NT2/D1 (cell line): ENCODE results near the gene IL16.

ENCODE experiments used
- DNase-seq: peaks from one replicate; pipeline ENCODE4 v3.0.0-alpha.2; 2011; ENCODE audit warnings: low read depth, low spot score
- H3K27me3 ChIP-seq: 2 replicates; pipeline ENCODE4 v1.6.0; 2011; ENCODE audit warnings: mild to moderate bottlenecking; ENCODE audit not compliant: insufficient read length, insufficient read depth
- H3K36me3 ChIP-seq: 2 replicates; pipeline ENCODE4 v1.6.1; 2011; ENCODE audit warnings: mild to moderate bottlenecking, low read length, mixed read lengths; ENCODE audit not compliant: insufficient read depth, insufficient read length
- H3K4me1 ChIP-seq: 2 replicates; pipeline ENCODE4 v1.5.1; 2011; ENCODE audit not compliant: insufficient read depth, insufficient read length
- H3K4me3 ChIP-seq: 2 replicates; pipeline ENCODE4 v1.5.1; 2011; ENCODE audit warnings: low read depth; ENCODE audit not compliant: insufficient read length
- H3K9ac ChIP-seq: 2 replicates; pipeline ENCODE4 v1.6.0; 2011; ENCODE audit warnings: low read depth; ENCODE audit not compliant: insufficient read length
- H3K9me3 ChIP-seq: 2 replicates; pipeline ENCODE4 v1.5.1; 2011; ENCODE audit warnings: mild to moderate bottlenecking, low read length; ENCODE audit not compliant: insufficient read depth
- SUZ12 ChIP-seq: IDR thresholded peaks from 2 replicates; pipeline ENCODE4 v1.6.1; 2011; ENCODE audit not compliant: insufficient read length, insufficient read depth; ENCODE audit errors: extremely low read depth
- YY1 ChIP-seq: IDR thresholded peaks from 2 replicates; pipeline ENCODE4 v1.6.1; 2011; ENCODE audit not compliant: insufficient read length, insufficient read depth
- ZNF274 ChIP-seq: IDR thresholded peaks from 2 replicates; pipeline ENCODE4 v1.6.1; 2011; ENCODE audit warnings: mild to moderate bottlenecking, low read depth, low read length

The IL16 gene

DNA sequence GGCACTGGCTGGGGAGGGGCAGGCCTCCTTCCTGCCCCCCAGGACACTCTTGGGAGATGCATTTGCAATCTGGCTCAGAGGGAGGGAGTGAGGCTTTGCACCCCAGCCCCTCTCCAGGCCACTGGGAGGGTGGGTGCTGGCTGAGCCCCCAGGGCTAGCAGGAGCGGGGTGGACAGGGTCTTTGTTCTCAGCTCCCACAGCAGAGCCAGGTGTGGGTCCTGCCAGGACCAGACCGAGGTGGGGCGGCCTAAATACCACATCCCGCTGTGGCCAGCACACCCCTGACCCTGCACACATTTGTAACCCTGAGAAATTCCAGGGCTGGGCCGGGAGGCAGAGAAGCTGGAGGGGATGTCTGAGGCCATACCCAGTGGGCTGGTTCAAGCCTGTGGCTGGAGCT lies 86.2 kb downstream of the IL16 start:
- Histone ChIP-seq H3K27me3 (no peaks in the 10 kb centered on the region), H3K4me1 (no peaks in the 10 kb centered on the region), H3K9me3 (peaks cover 6% of the 10 kb centered on the region; the same call in 1 of the 2 replicates), H3K4me3 (no peak overlapping the region), H3K36me3 (no peaks in the 10 kb centered on the region), H3K9ac (no peak overlapping the region)
- TF ChIP-seq YY1 (no peak), ZNF274 (no peak), SUZ12 (no peak)
- no peak for DNase-seq

- TF ChIP-seq YY1 (no peak), ZNF274 (no peak), SUZ12 (no peak)
- Histone ChIP-seq H3K9ac (no peak overlapping the region), H3K4me3 (no peak overlapping the region), H3K4me1 (no peaks in the 10 kb centered on the region), H3K36me3 (no peaks in the 10 kb centered on the region), H3K9me3 (no peaks in the 10 kb centered on the region), H3K27me3 (no peaks in the 10 kb centered on the region)
- DNase-seq: no peak
Measured at GRCh38 chr15:81284256-81285031, 87.8 kb downstream of the IL16 start.

DNA sequence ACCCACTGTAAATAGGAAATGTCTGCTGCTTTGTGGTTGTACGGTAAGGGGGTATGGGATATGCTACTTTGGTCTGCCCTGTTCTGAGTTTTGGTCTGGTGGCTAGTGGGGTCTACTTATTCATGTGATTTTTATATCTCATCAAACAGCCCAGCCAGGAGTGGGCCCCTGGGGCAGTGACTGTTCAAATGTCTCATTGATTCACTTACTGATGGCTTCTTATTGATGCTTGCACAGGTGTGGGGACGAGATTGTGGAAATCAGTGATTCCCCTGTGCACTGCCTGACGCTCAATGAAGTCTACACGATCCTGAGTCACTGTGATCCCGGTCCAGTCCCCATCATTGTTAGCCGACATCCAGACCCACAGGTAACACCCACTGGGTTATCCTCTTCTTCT lies 88.8 kb downstream of the IL16 start:
- Histone ChIP-seq H3K36me3 (no peaks in the 10 kb centered on the region), H3K27me3 (no peaks in the 10 kb centered on the region), H3K4me3 (no peak overlapping the region), H3K4me1 (no peaks in the 10 kb centered on the region), H3K9me3 (no peaks in the 10 kb centered on the region), H3K9ac (no peak overlapping the region)
- TF ChIP-seq SUZ12 (no peak), YY1 (no peak), ZNF274 (no peak)
- DNase-seq: no peak

DNA sequence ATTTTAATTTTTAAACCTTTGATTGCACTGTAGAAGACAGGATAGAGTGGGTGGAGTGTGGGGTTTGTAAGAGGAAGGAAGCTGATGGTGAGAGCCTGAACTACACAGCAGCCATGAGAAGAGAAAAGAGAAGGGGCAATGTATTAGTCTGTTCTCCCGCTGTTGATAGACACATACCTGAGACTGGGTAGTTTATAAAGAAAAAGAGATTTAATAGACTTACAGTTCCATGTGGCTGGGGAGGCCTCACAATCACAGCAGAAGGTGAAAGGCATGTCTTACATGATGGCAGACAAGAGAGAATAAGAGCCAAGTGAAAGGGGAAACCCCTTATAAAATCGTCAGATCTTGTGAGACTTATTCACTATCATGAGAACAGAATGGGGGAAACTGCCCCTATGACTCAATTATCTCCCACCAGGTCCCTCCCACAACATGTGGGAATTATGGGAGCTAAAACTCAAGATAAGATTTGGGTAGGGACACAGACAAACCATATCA lies 90.0 kb downstream of the IL16 start:
- H3K4me3 ChIP-seq: no peak overlapping the region
- no peak for TF ChIP-seq YY1
- TF ChIP-seq ZNF274: no peak
- no peak for TF ChIP-seq SUZ12
- DNase-seq: no peak
- H3K9me3 ChIP-seq: no peaks in the 10 kb centered on the region
- H3K27me3 ChIP-seq: no peaks in the 10 kb centered on the region
- no peaks in the 10 kb centered on the region for H3K36me3 ChIP-seq
- H3K4me1 ChIP-seq: no peaks in the 10 kb centered on the region
- no peak overlapping the region for H3K9ac ChIP-seq

DNA sequence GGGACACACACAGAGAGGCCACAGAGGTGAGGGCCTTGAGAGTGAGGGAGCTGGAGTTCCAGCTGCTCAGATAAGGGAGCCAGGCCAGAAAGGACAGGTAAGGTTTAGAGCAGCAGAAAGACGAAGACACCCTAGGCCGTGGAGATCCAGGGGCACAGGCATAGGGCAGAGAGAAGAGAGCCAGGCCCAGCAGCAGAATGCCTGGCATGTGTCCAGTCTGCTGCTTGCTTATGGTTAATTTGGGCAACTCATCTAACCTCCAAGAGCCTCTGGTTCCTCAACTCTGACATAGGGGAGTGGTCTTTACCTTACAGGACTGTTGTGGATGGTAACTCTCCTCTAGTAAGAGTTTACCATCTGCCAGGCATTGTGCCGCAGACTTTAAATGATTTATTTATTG lies 91.4 kb downstream of the IL16 start:
- no peak for DNase-seq
- no peak for TF ChIP-seq YY1
- TF ChIP-seq SUZ12: no peak
- TF ChIP-seq ZNF274: no peak
- Histone ChIP-seq H3K9me3 (no peaks in the 10 kb centered on the region), H3K27me3 (no peaks in the 10 kb centered on the region), H3K4me3 (no peak overlapping the region), H3K36me3 (no peaks in the 10 kb centered on the region), H3K9ac (no peak overlapping the region), H3K4me1 (no peaks in the 10 kb centered on the region)

DNA sequence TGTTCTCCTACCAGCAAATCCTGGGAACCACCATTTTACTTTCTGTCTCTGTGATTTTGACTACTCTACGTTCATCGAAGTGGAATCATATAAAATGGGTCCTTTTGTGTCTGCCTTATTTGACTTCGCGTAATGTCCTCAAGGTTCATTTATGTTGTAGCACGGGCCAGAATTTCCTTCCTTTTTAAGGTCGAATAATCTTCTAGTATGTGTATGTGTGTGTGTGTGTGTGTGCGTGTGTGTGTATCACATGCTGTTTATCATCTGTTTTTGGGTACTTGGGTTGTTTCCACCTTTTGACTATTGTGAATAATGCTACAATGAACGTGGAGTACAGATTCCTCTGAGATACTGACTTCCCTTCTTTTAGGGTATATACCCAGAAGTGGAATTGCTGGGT lies 91.9 kb downstream of the IL16 start:
- DNase-seq: no peak
- TF ChIP-seq YY1 (no peak), SUZ12 (no peak), ZNF274 (no peak)
- Histone ChIP-seq H3K4me1 (no peaks in the 10 kb centered on the region), H3K27me3 (no peaks in the 10 kb centered on the region), H3K9ac (no peak overlapping the region), H3K4me3 (no peak overlapping the region), H3K36me3 (no peaks in the 10 kb centered on the region), H3K9me3 (no peaks in the 10 kb centered on the region)

DNA sequence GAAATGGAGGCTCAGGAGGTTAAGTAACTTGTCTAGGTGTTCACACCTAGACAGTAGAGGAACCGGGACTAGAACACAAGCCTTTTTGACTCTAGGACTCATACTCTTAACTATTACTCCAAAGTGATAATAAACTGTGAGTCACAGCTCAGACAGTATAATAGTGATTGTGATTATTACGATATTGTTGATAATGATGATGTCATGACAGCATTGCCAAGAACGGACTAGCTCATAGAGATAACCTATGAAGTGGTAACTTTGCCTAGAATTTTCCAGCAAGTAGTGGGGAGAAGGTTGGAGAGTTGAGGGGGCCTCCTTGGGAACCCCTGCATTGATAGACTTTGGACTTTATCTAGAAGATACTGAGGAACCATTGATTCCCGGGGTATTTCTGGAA lies 93.2 kb downstream of the IL16 start:
- Histone ChIP-seq H3K36me3 (no peaks in the 10 kb centered on the region), H3K27me3 (no peaks in the 10 kb centered on the region), H3K4me3 (no peak overlapping the region), H3K9ac (no peak overlapping the region), H3K4me1 (no peaks in the 10 kb centered on the region), H3K9me3 (no peaks in the 10 kb centered on the region)
- TF ChIP-seq SUZ12 (no peak), ZNF274 (no peak), YY1 (no peak)
- no peak for DNase-seq
